ENCODE results near the gene CLEC2D. TPM values are rescaled to one million over a fixed set of nuclear protein-coding genes. Genes with fewer than 3 reads are reported as not detected.

CLEC2D gene
- total and polyA plus RNA-seq, 4 donors: 0.16 to 3.7 (median 3.0) TPM

GRCh38 chr12:9710584-9711375, 41.3 kb downstream of the CLEC2D start:
- H3K27ac ChIP-seq (ENCODE audit: low read depth in 1 of 2, low read length in 2 of 2): no peak overlapping the region
- 92% methylated on average over 3 of the region's 3 CpGs for WGBS

More at GRCh38 chr12:9710584-9711375, 41.3 kb downstream of the CLEC2D start:
- no peaks in the 10 kb centered on the region for H3K27me3 ChIP-seq (ENCODE audit: control insufficient read depth in 4 of 4, insufficient read depth in 4 of 4, low read length in 3 of 4)
- no peaks in the 10 kb centered on the region for H3K9me3 ChIP-seq (ENCODE audit: control insufficient read depth in 4 of 4, low read length in 3 of 4)
- H3K36me3 ChIP-seq (ENCODE audit: control insufficient read depth in 4 of 4, insufficient read depth in 3 of 4, low read depth in 1 of 4, low read length in 3 of 4): no peaks in the 10 kb centered on the region
- H3K9ac ChIP-seq (ENCODE audit: low read depth in 1 of 2, low read length in 2 of 2): no peak overlapping the region
- TF ChIP-seq HNF4A (conservative IDR thresholded peaks at IDR 0.05) (no peak), FOXA1 (IDR thresholded peaks at IDR 0.05) (no peak), ZBTB33 (IDR thresholded peaks at IDR 0.05) (no peak), FOXA2 (IDR thresholded peaks at IDR 0.05) (no peak), RXRA (IDR thresholded peaks at IDR 0.05) (no peak), MAX (IDR thresholded peaks at IDR 0.05) (no peak), ATF3 (IDR thresholded peaks at IDR 0.05) (no peak), TAF1 (conservative IDR thresholded peaks at IDR 0.05) (no peak), SP1 (IDR thresholded peaks at IDR 0.05) (no peak), JUND (IDR thresholded peaks at IDR 0.05) (no peak), EGR1 (IDR thresholded peaks at IDR 0.05; ENCODE audit: low read depth in 2 of 2) (no peak), HNF4G (IDR thresholded peaks at IDR 0.05) (no peak), YY1 (IDR thresholded peaks at IDR 0.05) (no peak), NR2F2 (IDR thresholded peaks at IDR 0.05) (no peak), CTCF (IDR thresholded peaks at IDR 0.05; ENCODE audit: low read depth, low read length, missing input control) (no peak), REST (IDR thresholded peaks at IDR 0.05) (no peak), GABPA (IDR thresholded peaks at IDR 0.05 in 1 of 2, conservative IDR thresholded peaks at IDR 0.05 in 1 of 2) (no peak), RAD21 (IDR thresholded peaks at IDR 0.05) (no peak)
- H3K4me1 ChIP-seq (ENCODE audit: control insufficient read depth in 4 of 4, insufficient read depth in 4 of 4, low read length in 3 of 4): peaks cover 0 to 4% (median 0%) of the 10 kb centered on the region in 4 donors
- no peak for DNase-seq (ENCODE audit: low spot score)
- no peak overlapping the region for H3K4me3 ChIP-seq (ENCODE audit: low read depth in 1 of 3, low read length in 3 of 3)

All from liver (tissue), 9 donors.